ENCODE data around the gene USP6.
"Not testable (repeated sequence)": the region's sequence is repeated elsewhere in the genome, so short reads cannot be mapped to it uniquely, and the experiment has no call there.

Gene USP6

GRCh38 chr17:5110816-5111215, 5.0 kb upstream of the USP6 start:
- TF ChIP-seq CTCF (IDR thresholded peaks at IDR 0.05; ENCODE audit: control insufficient read depth, insufficient read depth, low read depth, low read length, missing control alignments), result no peak
- DNase-seq (ENCODE audit: low read depth), result no peak

GRCh38 chr17:5111402-5112204, 4.2 kb upstream of the USP6 start, which contains the start of gene ZNF232:
Gene ZNF232 (minus strand): TSS chr17:5111878. CDS start chr17:5111822, 56 bp downstream.
- peak; percentile 52 for DNase-seq (ENCODE audit: low read depth)
- peak within 1 kb of the TSS; percentile 97 for H3K4me3 ChIP-seq (ENCODE audit: control insufficient read depth, low read depth, low read length)
- no peak for TF ChIP-seq CTCF (IDR thresholded peaks at IDR 0.05; ENCODE audit: control insufficient read depth, insufficient read depth, low read depth, low read length, missing control alignments)

More at GRCh38 chr17:5110816-5111215, 5.0 kb upstream of the USP6 start:
- peak overlapping the region; percentile 97 for H3K4me3 ChIP-seq (ENCODE audit: control insufficient read depth, low read depth, low read length)

GRCh38 chr17:5118219-5118618, 2.4 kb downstream of the USP6 start:
- no peak for TF ChIP-seq CTCF (IDR thresholded peaks at IDR 0.05; ENCODE audit: control insufficient read depth, insufficient read depth, low read depth, low read length, missing control alignments)
- H3K4me3 ChIP-seq (ENCODE audit: control insufficient read depth, low read depth, low read length), result no peak overlapping the region
- no peak for DNase-seq (ENCODE audit: low read depth)

- DNase-seq (ENCODE audit: low read depth), result no peak
- no peak overlapping the region for H3K4me3 ChIP-seq (ENCODE audit: control insufficient read depth, low read depth, low read length)
- TF ChIP-seq CTCF (IDR thresholded peaks at IDR 0.05; ENCODE audit: control insufficient read depth, insufficient read depth, low read depth, low read length, missing control alignments), result no peak
Observed at GRCh38 chr17:5120036-5120435, 4.2 kb downstream of the USP6 start.

GRCh38 chr17:5120436-5121185, 4.8 kb downstream of the USP6 start:
- not testable (repeated sequence) for DNase-seq (ENCODE audit: low read depth); H3K4me3 ChIP-seq (ENCODE audit: control insufficient read depth, low read depth, low read length)

- H3K4me3 ChIP-seq (ENCODE audit: control insufficient read depth, low read depth, low read length), result no peak overlapping the region
- TF ChIP-seq CTCF (IDR thresholded peaks at IDR 0.05; ENCODE audit: control insufficient read depth, insufficient read depth, low read depth, low read length, missing control alignments), result no peak
- no peak for DNase-seq (ENCODE audit: low read depth)
Observed at GRCh38 chr17:5121186-5121841, 5.5 kb downstream of the USP6 start.

- peak overlapping the region; percentile 59; the same call in 1 of the 2 replicates for H3K4me3 ChIP-seq (ENCODE audit: control insufficient read depth, low read depth, low read length)
- DNase-seq (ENCODE audit: low read depth), result not testable (repeated sequence)
Observed at GRCh38 chr17:5122056-5122455, 6.2 kb downstream of the USP6 start.

Measured in AG09309 (cell line).